ENCODE results near the gene GPR55.

DNA sequence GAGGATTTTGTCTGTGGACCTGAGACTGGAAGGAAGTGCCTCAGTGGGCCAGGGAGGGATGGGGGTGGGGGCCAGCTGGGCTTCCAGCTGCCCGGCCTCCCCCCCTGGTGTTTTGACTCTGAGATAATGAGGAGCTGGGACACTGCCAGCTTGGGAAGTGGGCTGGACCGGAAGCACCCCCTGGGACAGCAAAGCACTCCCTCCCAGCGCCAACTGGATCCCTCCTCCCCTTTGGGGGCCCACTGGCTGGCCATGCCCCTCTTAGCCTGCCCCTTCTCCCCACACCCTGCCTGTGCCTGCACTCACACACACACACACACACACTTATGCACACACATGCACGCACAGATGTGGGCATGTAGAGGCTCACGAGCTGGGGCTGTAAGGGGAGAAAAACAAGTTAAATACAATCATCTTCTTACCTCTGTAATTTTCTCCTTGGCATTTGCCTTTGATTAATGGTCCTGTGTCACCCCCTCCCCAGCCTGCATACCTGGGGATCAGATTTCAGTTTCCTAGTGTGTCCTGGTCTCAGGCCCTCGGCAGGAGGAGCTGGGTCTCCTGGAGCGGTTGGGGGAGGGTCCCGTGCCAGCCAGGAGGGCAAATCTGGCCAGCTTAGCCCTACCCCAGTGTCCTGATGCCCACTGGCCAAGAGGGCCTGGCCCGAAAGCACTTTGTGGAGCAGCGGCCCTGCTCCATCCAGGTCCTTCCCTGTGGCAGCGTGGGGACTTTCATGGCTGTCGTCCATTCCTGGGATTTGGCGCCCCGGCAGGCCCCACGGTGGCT, 56.7 kb downstream of the GPR55 start:
- no peak for TF ChIP-seq CTCF (IDR thresholded peaks at IDR 0.05)
- no peak for TF ChIP-seq POLR2A (IDR thresholded peaks at IDR 0.05)
